SK-N-MC (cell line): ENCODE data around the gene CST3.

ENCODE experiments used
- EZH2 ChIP-seq: fragments of 200-600 bp; sonication (generic); IDR thresholded peaks from one replicate; pipeline ENCODE4 v1.6.1; 2017; ENCODE audit warnings: antibody characterized with exemption
- FOXP2 ChIP-seq: optimal IDR thresholded peaks from 2 replicates; pipeline ENCODE3; 2011; ENCODE audit warnings: mild to moderate bottlenecking, moderate library complexity; ENCODE audit not compliant: insufficient read depth; ENCODE audit errors: extremely low read length, control extremely low read depth
- POLR2AphosphoS5 ChIP-seq: IDR thresholded peaks from 2 replicates; pipeline ENCODE4 v1.6.1; 2012; ENCODE audit warnings: mild to moderate bottlenecking, low read depth, low read length, borderline replicate concordance

DNA sequence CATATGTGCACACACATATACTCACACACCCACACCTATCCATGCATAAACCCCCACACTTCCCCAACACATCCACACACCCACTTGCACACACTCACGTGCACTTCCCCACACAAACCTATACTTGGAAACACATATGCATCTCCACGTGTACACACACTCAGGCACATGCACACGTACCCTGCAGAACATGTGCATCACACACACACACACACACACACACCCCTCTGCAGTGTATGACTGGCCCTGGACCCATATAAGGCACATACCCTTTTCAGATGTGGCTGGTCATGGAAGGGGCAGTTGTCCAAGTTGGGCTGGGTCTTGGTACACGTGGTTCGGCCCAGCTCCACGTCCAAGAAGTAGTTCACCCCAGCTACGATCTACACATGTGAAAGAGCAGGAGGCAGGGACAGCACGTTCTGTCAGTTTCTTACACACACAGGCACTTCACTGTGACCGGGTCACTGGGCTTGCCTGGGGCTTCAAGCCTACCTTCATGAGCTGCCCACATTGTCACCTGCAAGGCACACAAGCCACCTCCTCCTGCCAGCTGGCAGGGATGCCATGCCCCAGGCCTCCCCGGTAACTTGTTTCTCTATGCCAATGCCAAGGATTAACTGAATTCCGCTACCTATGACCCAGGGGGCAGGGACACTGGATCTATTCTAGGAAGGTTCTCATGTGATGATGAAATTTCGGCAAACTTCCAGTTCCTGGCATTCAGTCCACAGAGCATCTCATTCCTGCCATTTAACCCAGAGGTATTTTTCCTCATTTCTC is 2.6 kb downstream of the CST3 start:
- no peak for TF ChIP-seq POLR2AphosphoS5
- TF ChIP-seq EZH2: no peak
- no peak for TF ChIP-seq FOXP2
